ENCODE measurements around the gene HDGFL2. TPM values are rescaled to one million over a fixed set of nuclear protein-coding genes. Genes with fewer than 3 reads are reported as not detected.

The HDGFL2 gene
- total RNA-seq, 2 experiments from 2014 or later = 56.5 to 58.0 TPM

DNA sequence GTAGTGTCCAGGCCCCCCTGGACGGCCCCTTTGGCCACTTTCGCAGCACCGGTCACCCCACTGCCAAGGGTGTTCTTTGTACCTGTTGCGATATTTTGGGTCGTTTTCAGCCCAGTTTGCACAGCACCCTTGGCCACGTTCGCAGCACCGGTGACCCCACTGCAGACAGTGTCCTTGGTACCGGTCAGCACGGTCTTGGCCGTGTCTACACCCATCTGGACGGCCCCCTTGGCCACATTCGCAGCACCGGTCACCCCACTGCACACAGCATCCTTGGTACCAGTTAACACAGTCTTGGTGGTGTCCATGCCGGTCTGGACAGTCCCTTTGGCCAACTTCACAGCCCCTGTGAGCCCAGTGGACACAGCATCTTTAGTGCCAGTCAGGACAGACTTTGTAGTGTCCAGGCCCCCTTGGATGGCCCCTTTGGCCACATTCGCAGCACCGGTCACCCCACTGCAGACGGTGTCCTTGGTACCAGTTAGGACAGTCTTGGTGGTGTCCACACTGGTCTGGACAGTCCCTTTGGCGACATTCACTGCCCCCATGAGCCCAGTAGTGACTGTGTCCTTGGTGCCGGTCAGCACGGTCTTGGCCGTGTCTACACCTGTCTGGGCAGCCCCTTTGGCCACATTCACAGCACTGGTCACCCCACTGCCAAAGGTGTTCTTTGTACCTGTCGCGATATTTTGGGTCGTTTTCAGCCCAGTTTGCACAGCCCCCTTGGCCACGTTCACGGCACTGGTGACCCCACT, 39.4 kb downstream of the HDGFL2 start:
- H3K4me3 Mint-ChIP-seq = no peak overlapping the region
- peaks cover 2% of the 10 kb centered on the region for H3K27me3 Mint-ChIP-seq
- H3K4me1 Mint-ChIP-seq = peaks cover 3% of the 10 kb centered on the region
- no peaks in the 10 kb centered on the region for H3K9me3 Mint-ChIP-seq
- DNase-seq = no peak
- no peak for ATAC-seq (ENCODE audit: low read depth)
- H3K27ac Mint-ChIP-seq = no peak overlapping the region
- peaks cover 4% of the 10 kb centered on the region for H3K36me3 Mint-ChIP-seq
- POLR2A ChIA-PET = no interaction called here

DNA sequence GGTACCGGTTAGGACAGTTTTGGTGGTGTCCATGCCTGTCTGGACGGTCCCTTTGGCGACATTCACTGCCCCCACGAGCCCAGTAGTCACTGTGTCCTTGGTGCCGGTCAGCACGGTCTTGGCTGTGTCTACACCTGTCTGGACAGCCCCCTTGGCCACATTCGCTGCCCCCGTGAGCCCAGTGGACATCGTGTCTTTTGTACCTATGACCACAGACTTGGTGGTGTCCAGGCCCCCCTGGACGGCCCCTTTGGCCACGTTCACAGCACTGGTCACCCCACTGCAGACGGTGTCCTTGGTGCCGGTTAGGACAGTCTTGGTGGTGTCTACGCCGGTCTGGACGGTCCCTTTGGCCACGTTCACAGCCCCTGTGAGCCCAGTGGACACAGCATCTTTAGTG, 40.0 kb downstream of the HDGFL2 start:
- ATAC-seq (ENCODE audit: low read depth) (no peak), DNase-seq (no peak)
- no peaks in the 10 kb centered on the region for H3K9me3 Mint-ChIP-seq
- no peak overlapping the region for H3K4me3 Mint-ChIP-seq
- POLR2A ChIA-PET = no interaction called here
- no peaks in the 10 kb centered on the region for H3K4me1 Mint-ChIP-seq
- H3K27ac Mint-ChIP-seq = no peak overlapping the region
- H3K27me3 Mint-ChIP-seq = peaks cover 2% of the 10 kb centered on the region
- peaks cover 4% of the 10 kb centered on the region for H3K36me3 Mint-ChIP-seq

DNA sequence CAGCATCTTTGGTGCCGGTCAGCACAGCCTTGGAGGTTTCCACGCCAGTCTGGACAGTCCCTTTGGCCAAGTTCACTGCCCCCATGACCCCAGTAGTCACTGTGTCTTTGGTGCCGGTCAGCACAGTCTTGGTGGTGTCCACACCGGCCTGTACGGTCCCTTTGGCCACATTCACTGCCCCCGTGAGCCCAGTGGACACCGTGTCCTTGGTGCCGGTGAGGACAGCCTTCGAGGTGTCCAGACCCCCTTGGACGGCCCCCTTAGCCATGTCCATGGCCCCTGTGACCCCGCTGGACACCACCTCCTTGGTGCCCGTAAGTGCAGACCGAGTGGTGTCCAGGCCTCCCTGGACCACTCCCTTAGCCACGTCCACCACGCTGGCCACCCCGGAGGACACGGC, 41.2 kb downstream of the HDGFL2 start:
- H3K36me3 Mint-ChIP-seq = no peaks in the 10 kb centered on the region
- POLR2A ChIA-PET = no interaction called here
- no peak overlapping the region for H3K27ac Mint-ChIP-seq
- no peaks in the 10 kb centered on the region for H3K4me1 Mint-ChIP-seq
- ATAC-seq (ENCODE audit: low read depth) (no peak), DNase-seq (no peak)
- H3K4me3 Mint-ChIP-seq = no peak overlapping the region
- H3K9me3 Mint-ChIP-seq = no peaks in the 10 kb centered on the region
- peaks cover 2% of the 10 kb centered on the region for H3K27me3 Mint-ChIP-seq

DNA sequence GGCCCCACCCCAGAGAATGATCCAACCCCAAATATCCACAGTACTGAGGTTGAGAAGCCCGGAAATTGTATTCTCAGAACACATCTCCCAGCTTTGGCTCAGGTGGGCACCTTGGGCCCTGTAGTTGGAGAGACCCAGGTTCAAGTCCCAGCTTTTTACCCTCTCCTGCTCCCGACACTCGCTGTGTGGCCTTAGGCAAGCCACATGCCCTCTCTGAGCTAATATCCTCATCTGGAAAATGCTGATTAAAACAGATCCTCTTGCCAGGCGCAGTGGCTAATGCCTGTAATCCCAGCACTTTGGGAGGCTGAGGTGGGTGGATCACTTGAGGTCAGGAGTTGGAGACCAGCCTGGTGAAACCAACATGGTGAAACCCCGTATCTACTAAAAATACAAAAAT, 43.6 kb downstream of the HDGFL2 start:
- H3K4me3 Mint-ChIP-seq = no peak overlapping the region
- H3K9me3 Mint-ChIP-seq = no peaks in the 10 kb centered on the region
- no peaks in the 10 kb centered on the region for H3K36me3 Mint-ChIP-seq
- ATAC-seq (ENCODE audit: low read depth) (no peak), DNase-seq (no peak)
- H3K27me3 Mint-ChIP-seq = peaks cover 2% of the 10 kb centered on the region
- H3K4me1 Mint-ChIP-seq = no peaks in the 10 kb centered on the region
- no peak overlapping the region for H3K27ac Mint-ChIP-seq
- POLR2A ChIA-PET = no interaction called here

DNA sequence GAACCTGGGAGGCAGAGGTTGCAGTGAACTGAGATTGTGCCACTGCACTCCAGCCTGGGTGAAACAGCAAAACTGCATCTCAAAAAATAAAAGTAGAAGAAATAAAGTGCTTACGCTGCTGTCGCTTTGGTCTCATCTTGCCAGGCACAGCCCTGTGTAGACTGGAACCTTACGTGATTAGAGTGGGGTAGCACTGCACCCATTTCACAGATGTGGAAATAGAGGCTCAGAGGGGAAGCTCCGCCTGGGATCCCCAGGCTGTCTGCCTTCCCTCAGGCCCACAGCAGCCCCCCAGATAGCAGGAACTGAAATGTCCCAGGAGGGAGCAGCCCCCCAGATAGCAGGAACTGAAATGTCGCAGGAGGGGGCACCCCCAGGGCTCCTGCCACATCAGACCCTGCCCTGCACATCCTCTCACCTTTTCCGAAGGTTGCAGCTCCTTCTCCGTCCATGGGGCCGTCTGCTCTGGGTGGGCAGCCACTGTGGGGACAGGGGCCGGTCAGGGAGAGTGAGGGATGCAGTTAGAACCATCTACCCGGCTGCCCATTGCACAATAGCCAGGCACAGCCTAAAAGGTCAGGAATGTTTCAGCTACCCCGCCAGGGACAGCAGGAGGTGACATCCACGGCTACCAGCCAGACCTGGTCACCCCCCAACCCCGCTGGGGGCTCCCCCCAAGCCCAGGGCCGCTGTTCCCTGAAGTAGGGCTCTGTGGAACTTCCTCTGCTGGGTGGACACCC, 44.3 kb downstream of the HDGFL2 start:
- H3K4me3 Mint-ChIP-seq = no peak overlapping the region
- no peaks in the 10 kb centered on the region for H3K36me3 Mint-ChIP-seq
- H3K9me3 Mint-ChIP-seq = no peaks in the 10 kb centered on the region
- POLR2A ChIA-PET = no interaction called here
- no peaks in the 10 kb centered on the region for H3K4me1 Mint-ChIP-seq
- ATAC-seq (ENCODE audit: low read depth) (no peak), DNase-seq (no peak)
- H3K27me3 Mint-ChIP-seq = peaks cover 2% of the 10 kb centered on the region
- H3K27ac Mint-ChIP-seq = no peak overlapping the region

DNA sequence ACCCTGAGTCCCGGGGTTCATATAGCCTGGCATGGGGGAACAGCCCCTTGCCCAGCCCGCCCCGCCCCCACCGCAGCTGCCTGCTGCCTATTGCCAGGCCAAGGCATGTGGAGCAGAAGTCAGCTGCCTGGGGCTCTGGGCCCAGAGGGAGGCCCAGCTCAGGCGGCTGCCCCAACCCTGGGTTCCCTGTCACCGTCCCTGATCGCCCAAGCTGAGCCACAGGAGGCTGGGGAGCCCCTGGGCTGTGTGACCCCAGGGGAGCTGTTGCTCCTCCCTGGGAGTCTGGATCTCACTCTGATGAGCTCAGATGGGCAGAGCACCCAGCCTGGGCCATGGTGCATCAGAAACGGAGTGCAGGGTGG, 44.8 kb downstream of the HDGFL2 start:
- Mint-ChIP-seq H3K4me3 (no peak overlapping the region), H3K9me3 (no peaks in the 10 kb centered on the region), H3K27me3 (peaks cover 2% of the 10 kb centered on the region), H3K27ac (no peak overlapping the region), H3K36me3 (no peaks in the 10 kb centered on the region), H3K4me1 (no peaks in the 10 kb centered on the region)
- DNase-seq (no peak), ATAC-seq (ENCODE audit: low read depth) (no peak)
- POLR2A ChIA-PET = no interaction called here

DNA sequence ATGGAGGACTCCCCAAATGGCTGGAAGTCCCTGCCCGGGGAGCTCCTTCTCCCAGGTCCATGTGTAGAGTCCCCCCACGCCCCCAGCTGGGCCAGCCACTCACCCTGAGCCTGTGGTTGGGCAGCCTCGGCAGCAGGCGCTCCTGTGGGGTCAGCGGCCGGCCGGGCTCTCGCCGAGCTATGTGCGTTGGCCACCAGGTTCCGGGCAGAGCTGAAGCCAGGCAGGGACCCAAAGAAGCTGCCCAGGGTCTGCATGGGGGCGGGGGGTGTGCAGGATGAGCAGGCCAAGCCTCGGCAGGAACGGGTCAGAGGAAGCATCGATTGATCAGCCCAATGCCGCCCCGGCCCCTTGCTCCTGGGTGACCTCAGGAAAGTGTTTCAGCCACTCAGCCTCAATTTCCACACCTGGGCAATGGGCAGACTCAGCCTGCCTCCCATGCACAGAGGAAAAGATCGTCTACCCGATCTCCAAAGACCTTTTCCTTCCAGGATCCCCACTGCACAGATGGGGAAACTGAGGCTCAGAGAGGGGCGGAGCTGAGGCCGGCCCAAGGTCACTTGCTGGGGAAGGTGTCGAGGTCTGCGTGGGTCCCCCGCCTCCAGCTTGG, 45.5 kb downstream of the HDGFL2 start:
- ATAC-seq (ENCODE audit: low read depth) = no peak
- Mint-ChIP-seq H3K4me3 (no peak overlapping the region), H3K4me1 (no peaks in the 10 kb centered on the region), H3K36me3 (no peaks in the 10 kb centered on the region), H3K9me3 (no peaks in the 10 kb centered on the region), H3K27me3 (peaks cover 2% of the 10 kb centered on the region), H3K27ac (no peak overlapping the region)
- DNase-seq = no peak
- POLR2A ChIA-PET = no interaction called here

DNA sequence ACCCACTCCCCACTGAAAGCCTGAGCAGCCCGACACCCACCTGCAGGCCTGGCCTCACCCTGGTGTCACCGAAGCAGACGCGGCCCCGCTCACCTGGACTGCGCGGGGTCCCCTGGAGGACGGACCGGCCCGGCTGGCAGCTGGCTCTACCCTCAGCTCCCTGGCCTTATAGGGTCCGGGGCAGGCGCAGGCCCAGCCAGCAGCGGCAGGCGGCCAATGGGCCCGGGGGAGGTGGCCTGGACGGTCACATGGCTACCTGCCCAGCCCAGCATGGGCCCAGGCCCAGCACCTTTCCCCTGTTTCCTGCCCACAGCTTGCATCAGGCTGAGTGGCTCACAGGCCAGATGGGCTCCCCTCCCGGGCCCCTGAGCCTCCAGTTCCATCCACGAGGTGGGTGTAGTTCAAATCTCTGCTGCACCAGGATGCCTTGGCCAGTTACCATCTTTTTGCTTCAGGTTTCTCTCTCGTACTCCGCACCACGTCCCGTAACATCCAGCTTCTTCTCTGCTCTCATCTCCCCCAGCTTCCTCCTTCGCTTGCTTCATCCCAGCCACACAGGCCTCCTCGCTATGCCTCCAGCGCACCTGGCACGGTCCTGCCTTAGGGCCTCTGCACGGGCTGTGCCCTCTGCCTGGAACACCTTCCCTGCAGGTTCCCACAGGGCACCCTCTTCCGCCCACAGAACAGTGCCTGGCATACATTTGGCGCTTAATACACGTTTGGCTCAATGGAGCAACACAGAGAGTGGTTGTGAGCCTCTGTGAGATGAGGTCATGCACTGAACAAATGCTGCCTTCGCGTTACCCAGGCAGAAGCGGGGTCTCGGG, 46.5 kb downstream of the HDGFL2 start, which contains the start of gene PLIN4:
Gene PLIN4, minus strand, starts transcription at position 142 of the 827 bp plus-strand sequence. CDS start 214 bp downstream, outside the sequence.
- DNase-seq = no peak
- H3K27me3 Mint-ChIP-seq = peaks cover 2% of the 10 kb centered on the region
- no peak within 1 kb of the TSS for H3K4me3 Mint-ChIP-seq
- H3K27ac Mint-ChIP-seq = no peak within 1 kb of the TSS
- H3K36me3 Mint-ChIP-seq = no peaks in the 10 kb centered on the region
- no peaks in the 10 kb centered on the region for H3K4me1 Mint-ChIP-seq
- POLR2A ChIA-PET = no interaction called here
- H3K9me3 Mint-ChIP-seq = no peaks in the 10 kb centered on the region
- ATAC-seq (ENCODE audit: low read depth) = no peak

DNA sequence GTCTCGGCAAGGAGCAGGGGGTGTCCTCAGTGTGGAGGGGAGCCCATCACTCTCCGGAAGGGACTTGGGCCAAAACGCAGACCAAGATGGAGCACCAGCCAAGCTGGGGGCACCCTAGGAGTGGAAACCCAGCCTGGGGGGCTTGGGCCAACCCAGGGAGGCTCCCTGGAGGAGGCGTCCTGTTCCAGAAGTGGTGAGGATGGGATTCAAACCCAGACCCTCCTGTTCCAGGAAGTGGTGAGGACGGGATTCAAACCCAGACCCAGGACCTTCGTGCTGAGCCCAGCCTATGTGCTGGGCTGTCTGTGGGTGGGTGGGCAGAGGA, 47.0 kb downstream of the HDGFL2 start:
- DNase-seq = no peak
- H3K4me1 Mint-ChIP-seq = no peaks in the 10 kb centered on the region
- POLR2A ChIA-PET = no interaction called here
- no peak overlapping the region for H3K4me3 Mint-ChIP-seq
- H3K27me3 Mint-ChIP-seq = no peaks in the 10 kb centered on the region
- ATAC-seq (ENCODE audit: low read depth) = no peak
- H3K27ac Mint-ChIP-seq = no peak overlapping the region
- H3K36me3 Mint-ChIP-seq = no peaks in the 10 kb centered on the region
- no peaks in the 10 kb centered on the region for H3K9me3 Mint-ChIP-seq

DNA sequence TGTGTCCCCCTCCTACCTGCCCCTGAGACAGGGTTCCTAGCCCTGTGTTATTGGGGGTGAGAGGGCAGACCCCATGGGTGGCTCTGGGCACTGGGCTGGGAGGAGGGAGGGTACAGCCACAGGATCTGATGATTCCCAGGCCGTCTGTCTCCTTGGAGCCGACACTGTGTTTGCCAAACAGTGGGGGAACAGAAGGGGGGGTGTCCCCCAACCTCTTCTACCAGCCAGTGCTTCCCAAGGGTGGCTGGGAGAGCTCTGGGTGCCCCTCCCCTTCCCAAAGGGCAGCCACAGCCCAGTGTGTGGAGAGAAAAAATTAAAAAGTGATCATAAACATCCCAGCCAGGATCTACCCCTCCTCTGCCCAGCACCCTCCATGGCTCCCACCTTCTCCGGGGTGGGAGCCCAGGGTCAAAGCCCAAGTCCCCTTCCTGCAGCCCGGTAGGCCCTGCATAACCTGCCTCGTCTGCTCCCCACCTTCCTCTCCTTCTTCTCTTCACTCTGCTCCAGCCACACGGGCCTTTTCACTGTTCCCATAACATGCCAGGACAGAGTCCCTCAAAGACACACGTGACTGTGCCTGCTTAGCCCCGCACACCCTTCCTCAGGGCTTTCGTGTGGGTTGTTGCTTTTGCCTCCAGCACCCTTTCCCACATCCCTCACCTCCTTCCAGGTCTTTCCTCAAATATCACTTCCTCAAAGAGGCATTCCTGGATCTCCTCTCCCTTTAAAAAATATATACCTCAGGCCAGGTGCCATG, 47.6 kb downstream of the HDGFL2 start:
- ATAC-seq (ENCODE audit: low read depth) = no peak
- POLR2A ChIA-PET = interaction anchor here (0.6 kb wide), 1 partner anchor 206 kb away, joined by 3 read pairs; no protein-coding TSS in a partner anchor
- no peak overlapping the region for H3K4me3 Mint-ChIP-seq
- H3K27me3 Mint-ChIP-seq = no peaks in the 10 kb centered on the region
- no peak for DNase-seq
- no peaks in the 10 kb centered on the region for H3K9me3 Mint-ChIP-seq
- H3K4me1 Mint-ChIP-seq = no peaks in the 10 kb centered on the region
- H3K27ac Mint-ChIP-seq = peak overlapping the region; percentile 34
- H3K36me3 Mint-ChIP-seq = no peaks in the 10 kb centered on the region

DNA sequence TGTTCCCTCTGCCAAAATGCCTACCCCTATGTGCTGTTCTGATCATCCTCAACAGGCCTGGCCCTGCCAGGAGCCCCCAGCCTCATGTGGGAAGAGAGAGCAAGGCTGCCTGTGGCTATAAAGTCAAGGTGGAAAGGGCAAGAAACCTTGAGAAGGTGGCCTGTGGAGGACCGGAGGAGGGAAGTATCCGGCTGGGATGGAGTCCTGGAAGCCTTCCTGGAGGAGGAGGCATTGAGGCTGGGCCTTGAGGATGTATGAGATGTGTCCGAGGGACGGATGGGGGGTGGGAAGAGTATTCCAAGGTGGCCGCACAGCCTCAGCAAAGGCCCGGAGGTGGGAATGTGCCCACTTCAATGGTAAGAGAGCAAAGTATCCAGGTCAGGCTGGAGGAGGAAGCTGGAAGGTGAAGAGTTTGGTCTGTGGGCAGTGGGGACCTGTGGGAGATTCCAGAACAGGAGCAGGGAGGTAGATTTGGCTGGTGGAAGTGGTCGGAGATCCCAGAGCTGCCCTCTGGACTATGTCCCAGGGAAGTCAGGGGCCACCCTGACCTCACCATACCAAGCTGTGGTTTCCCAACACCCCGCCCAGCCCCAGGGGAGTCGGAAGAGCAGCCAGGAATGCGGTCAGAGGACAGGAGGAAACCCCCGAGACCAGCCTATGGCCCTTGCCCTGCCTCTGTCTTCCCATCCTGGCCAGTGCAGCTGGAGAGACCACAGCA, 49.2 kb downstream of the HDGFL2 start:
- ATAC-seq (ENCODE audit: low read depth) (no peak), DNase-seq (no peak)
- POLR2A ChIA-PET = interaction anchor here (0.5 kb wide), 1 partner anchor 256 kb away, joined by 4 read pairs; no protein-coding TSS in a partner anchor
- no peak overlapping the region for H3K4me3 Mint-ChIP-seq
- H3K27me3 Mint-ChIP-seq = no peaks in the 10 kb centered on the region
- H3K9me3 Mint-ChIP-seq = no peaks in the 10 kb centered on the region
- H3K36me3 Mint-ChIP-seq = no peaks in the 10 kb centered on the region
- H3K27ac Mint-ChIP-seq = no peak overlapping the region
- peaks cover 2% of the 10 kb centered on the region for H3K4me1 Mint-ChIP-seq

DNA sequence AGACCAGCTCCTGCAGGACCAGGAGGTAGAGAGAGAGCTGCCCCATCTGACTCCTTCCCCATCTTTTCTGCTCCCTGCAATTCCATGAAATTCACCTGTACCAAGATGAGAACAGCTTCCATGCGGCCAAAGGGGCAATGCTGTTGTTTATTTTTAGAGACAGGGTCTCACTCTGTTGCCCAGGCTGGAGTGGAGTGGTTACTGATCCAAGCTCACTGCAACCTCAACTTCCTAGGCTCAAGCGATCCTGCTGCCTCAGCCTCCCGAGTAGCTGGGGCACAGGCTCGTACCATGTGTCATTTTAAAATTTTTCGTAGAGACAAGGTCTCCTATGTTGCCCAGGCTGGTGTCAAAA, 49.8 kb downstream of the HDGFL2 start:
- POLR2A ChIA-PET = no interaction called here
- H3K27me3 Mint-ChIP-seq = no peaks in the 10 kb centered on the region
- DNase-seq (no peak), ATAC-seq (ENCODE audit: low read depth) (no peak)
- H3K9me3 Mint-ChIP-seq = no peaks in the 10 kb centered on the region
- H3K4me1 Mint-ChIP-seq = peaks cover 2% of the 10 kb centered on the region
- no peaks in the 10 kb centered on the region for H3K36me3 Mint-ChIP-seq
- no peak overlapping the region for H3K27ac Mint-ChIP-seq
- H3K4me3 Mint-ChIP-seq = no peak overlapping the region
